ENCODE results near the gene TMEM248.

TMEM248 gene

GRCh38 chr7:66930341-66930740 is 9.3 kb downstream of the TMEM248 start (continued):
- no peak for TF ChIP-seq PBX3 (CRISPR knock-in tag; IDR thresholded peaks at IDR 0.05)
- TF ChIP-seq HOXC10 (CRISPR knock-in tag; IDR thresholded peaks at IDR 0.05) = no peak
- peak; percentile 46; the same call in 1 of the 2 replicates for TF ChIP-seq KLF8 (tag by site-specific recombination; IDR thresholded peaks at IDR 0.05)
- no peak for TF ChIP-seq HIC1 (tag by site-specific recombination; IDR thresholded peaks at IDR 0.05)
- TF ChIP-seq ZBTB17 (tag by site-specific recombination; IDR thresholded peaks at IDR 0.05) = peak; percentile 57
- no peak for TF ChIP-seq ZNF768 (tag by site-specific recombination; IDR thresholded peaks at IDR 0.05)
- TF ChIP-seq AEBP2 (tag by site-specific recombination; IDR thresholded peaks at IDR 0.05; ENCODE audit: borderline replicate concordance) = no peak
- peak; percentile 85 for TF ChIP-seq ZNF660 (tag by site-specific recombination; IDR thresholded peaks at IDR 0.05)
- TF ChIP-seq SP3 (tag by site-specific recombination; IDR thresholded peaks at IDR 0.05) = peak; percentile 33; the same call in 1 of the 2 replicates
- peak; percentile 80; the same call in 1 of the 2 replicates for TF ChIP-seq ZNF561 (tag by site-specific recombination; IDR thresholded peaks at IDR 0.05; ENCODE audit: borderline replicate concordance)
- no peak for TF ChIP-seq ZNF391 (tag by site-specific recombination; IDR thresholded peaks at IDR 0.05; ENCODE audit: borderline replicate concordance, low read depth)
- TF ChIP-seq ZNF777 (tag by site-specific recombination; IDR thresholded peaks at IDR 0.05; ENCODE audit: borderline replicate concordance) = no peak
- 0 out of 2 replicates have a peak, but pooled peaks have one; percentile 51 for TF ChIP-seq ZNF24 (tag by site-specific recombination; IDR thresholded peaks at IDR 0.05)
- TF ChIP-seq KLF16 (tag by site-specific recombination; IDR thresholded peaks at IDR 0.05) = peak; percentile 53; the same call in 1 of the 2 replicates
- 0 out of 2 replicates have a peak, but pooled peaks have one; percentile 25 for TF ChIP-seq ZNF639 (tag by site-specific recombination; IDR thresholded peaks at IDR 0.05)
- TF ChIP-seq ZNF610 (tag by site-specific recombination; IDR thresholded peaks at IDR 0.05; ENCODE audit: borderline replicate concordance) = 0 out of 2 replicates have a peak, but pooled peaks have one; percentile 29
- peak; percentile 49 for TF ChIP-seq SP7 (tag by site-specific recombination; IDR thresholded peaks at IDR 0.05)
- TF ChIP-seq ZBTB44 (tag by site-specific recombination; IDR thresholded peaks at IDR 0.05) = peak; percentile 68; the same call in 1 of the 2 replicates
- peak; percentile 60; the same call in 1 of the 2 replicates for TF ChIP-seq ZFP69B (tag by site-specific recombination; IDR thresholded peaks at IDR 0.05)
- 0 out of 2 replicates have a peak, but pooled peaks have one; percentile 18 for TF ChIP-seq ZBTB48 (tag by site-specific recombination; IDR thresholded peaks at IDR 0.05)
- peak; percentile 36; the same call in 1 of the 2 replicates for TF ChIP-seq ZNF18 (tag by site-specific recombination; IDR thresholded peaks at IDR 0.05)
- TF ChIP-seq ZXDB (tag by site-specific recombination; IDR thresholded peaks at IDR 0.05) = peak; percentile 48; the same call in 1 of the 2 replicates
- no peak for TF ChIP-seq SCRT1 (tag by site-specific recombination; IDR thresholded peaks at IDR 0.05; ENCODE audit: borderline replicate concordance)
- no peak for TF ChIP-seq ZNF221 (tag by site-specific recombination; IDR thresholded peaks at IDR 0.05; ENCODE audit: borderline replicate concordance)
